Transverse colon (tissue), 4 donors: ENCODE data around the gene SEMA6B.

ENCODE experiments used
- CTCF ChIP-seq, 5 experiments: fragments of 200-600 bp in 3 of 5; fragments of 450-650 bp in 2 of 5; sonication (generic) in 3 of 5; IDR thresholded peaks; 1 replicate in 2 of 5; 2 replicates in 3 of 5; pipeline ENCODE4 v1.5.1; 2016 to 2017; ENCODE audit warnings: antibody characterized with exemption in 5 of 5, inconsistent platforms in 3 of 5, mild to moderate bottlenecking in 2 of 5, moderate library complexity in 1 of 5
- EP300 ChIP-seq: sonication (generic); formaldehyde crosslinking; IDR thresholded peaks from one replicate; pipeline ENCODE4 v1.6.1; 2017; ENCODE audit warnings: antibody characterized with exemption, low read depth
- POLR2A ChIP-seq: fragments of 450-650 bp; IDR thresholded peaks from one replicate; pipeline ENCODE4 v1.6.1; 2016; ENCODE audit warnings: antibody characterized with exemption, mild to moderate bottlenecking, moderate library complexity
- POLR2AphosphoS5 ChIP-seq, 3 donors: sonication (generic); formaldehyde crosslinking; IDR thresholded peaks; one replicate each; pipeline ENCODE4 v1.6.1; 2016; ENCODE audit warnings: antibody characterized with exemption in 3 of 3

- TF ChIP-seq CTCF (IDR thresholded peaks at IDR 0.05) (no peak), POLR2A (no peak), POLR2AphosphoS5 (IDR thresholded peaks at IDR 0.05) (no peak), EP300 (no peak)
Observed at GRCh38 chr19:4597975-4598671, 38.6 kb upstream of the SEMA6B start.
